Smooth muscle cell (in vitro differentiated cells): ENCODE data around the gene KRT9. TPM values are rescaled to one million over a fixed set of nuclear protein-coding genes. Genes with fewer than 3 reads are reported as not detected.

Experiments used
- DNase-seq: peaks from one replicate; lab custom pipeline; 2025; ENCODE audit not compliant: unreplicated experiment; lab: John Stamatoyannopoulos, UW
- H2AFZ ChIP-seq: fragments of 200-600 bp; sonication (generic); 2 replicates; pipeline ENCODE4 v1.6.0; 2016; ENCODE audit warnings: antibody characterized with exemption, low read depth, mild to moderate bottlenecking
- H3F3A ChIP-seq: fragments of 200-600 bp; sonication (generic); 2 replicates; pipeline ENCODE4 v1.6.0; 2017; ENCODE audit warnings: antibody characterized with exemption, low read depth
- H3K27ac ChIP-seq: fragments of 200-600 bp; sonication (generic); 2 replicates; pipeline ENCODE4 v1.5.1; 2016; ENCODE audit warnings: low read depth, mild to moderate bottlenecking
- H3K27me3 ChIP-seq: fragments of 200-600 bp; sonication (generic); 2 replicates; pipeline ENCODE4 v1.6.1; 2016; ENCODE audit warnings: low read depth, mild to moderate bottlenecking
- H3K36me3 ChIP-seq: fragments of 200-600 bp; sonication (generic); 2 replicates; pipeline ENCODE4 v1.5.1; 2016; ENCODE audit warnings: low read depth
- H3K4me1 ChIP-seq: fragments of 200-600 bp; sonication (generic); 2 replicates; pipeline ENCODE4 v1.5.1; 2016; ENCODE audit warnings: low read depth
- H3K4me2 ChIP-seq: fragments of 200-600 bp; sonication (generic); 2 replicates; pipeline ENCODE4 v1.6.0; 2016; ENCODE audit warnings: mild to moderate bottlenecking
- H3K4me3 ChIP-seq: fragments of 200-600 bp; sonication (generic); 2 replicates; pipeline ENCODE4 v1.5.1; 2016; ENCODE audit warnings: mild to moderate bottlenecking
- H3K79me2 ChIP-seq: fragments of 200-600 bp; sonication (generic); 2 replicates; pipeline ENCODE4 v1.6.0; 2016; ENCODE audit warnings: low read depth, mild to moderate bottlenecking
- H3K9ac ChIP-seq: fragments of 200-600 bp; sonication (generic); 2 replicates; pipeline ENCODE4 v1.6.0; 2016; ENCODE audit warnings: low read depth
- H3K9me3 ChIP-seq: fragments of 200-600 bp; sonication (generic); replicated peaks from 2 replicates; pipeline ENCODE4 v1.5.1; 2016; ENCODE audit warnings: low read depth
- H4K20me1 ChIP-seq: fragments of 200-600 bp; sonication (generic); 2 replicates; pipeline ENCODE4 v1.6.0; 2016; ENCODE audit warnings: low read depth
- WGBS: methylation state at CpG from one replicate; pipeline ENCODE4 v1.1.7; 2016; ENCODE audit warnings: low lambda C conversion rate; 5-methylcytosine and 5-hydroxymethylcytosine counted together
- polyA plus RNA-seq: library from polyadenylated mRNA; unstranded; fragments of >200 nt; fragmentation: Nextera tagmentation; extraction: Ambion mirVana; gene quantifications from 2 replicates; pipeline ENCODE4 v1.2.1, GENCODE V29; 2016
- total RNA-seq: library from RNA; depleted of rRNA; stranded (reverse); fragments of >200 nt; gene quantifications from 2 replicates; pipeline ENCODE4 v1.2.3, GENCODE V29; 2014
- TF ChIP-seq, protein P1 (sequence below): fragments of 200-600 bp; sonication (generic); IDR thresholded peaks from 2 replicates; pipeline ENCODE4 v1.5.1; 2017; ENCODE audit warnings: borderline replicate concordance, mild to moderate bottlenecking, antibody characterized with exemption; ENCODE audit not compliant: insufficient read depth, poor library complexity, severe bottlenecking

Gene KRT9
- total and polyA plus RNA-seq, 2 experiments from 2014 or later: 0.22 TPM; not detected in 1

DNA sequence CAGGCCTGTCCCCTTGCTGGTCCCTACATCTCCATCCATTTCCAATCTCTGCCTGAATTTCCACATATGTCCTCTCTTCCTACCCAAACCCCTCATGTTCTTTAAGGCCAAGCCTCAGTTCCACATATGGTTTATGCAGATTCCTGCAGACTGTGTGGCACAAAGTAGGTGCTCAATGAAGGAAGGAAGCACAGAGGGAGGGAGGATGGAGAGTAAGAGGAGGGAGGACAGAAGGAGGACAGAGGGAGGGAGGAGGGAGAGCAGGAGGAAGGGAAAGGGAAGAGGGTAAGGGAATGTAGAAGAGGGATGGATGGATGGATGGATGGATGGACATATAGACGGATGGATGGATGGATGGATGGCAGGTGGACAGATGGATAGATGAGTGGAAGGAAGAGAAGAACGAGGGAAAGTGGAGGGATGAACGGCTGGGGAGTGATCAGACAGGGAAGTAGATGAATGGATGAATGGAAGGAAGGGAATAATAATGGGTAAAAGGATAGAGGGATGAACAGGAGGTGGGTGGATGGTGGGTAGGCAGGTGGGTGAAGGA is 22.6 kb upstream of the KRT9 start:
- TF ChIP-seq, protein P1, sequence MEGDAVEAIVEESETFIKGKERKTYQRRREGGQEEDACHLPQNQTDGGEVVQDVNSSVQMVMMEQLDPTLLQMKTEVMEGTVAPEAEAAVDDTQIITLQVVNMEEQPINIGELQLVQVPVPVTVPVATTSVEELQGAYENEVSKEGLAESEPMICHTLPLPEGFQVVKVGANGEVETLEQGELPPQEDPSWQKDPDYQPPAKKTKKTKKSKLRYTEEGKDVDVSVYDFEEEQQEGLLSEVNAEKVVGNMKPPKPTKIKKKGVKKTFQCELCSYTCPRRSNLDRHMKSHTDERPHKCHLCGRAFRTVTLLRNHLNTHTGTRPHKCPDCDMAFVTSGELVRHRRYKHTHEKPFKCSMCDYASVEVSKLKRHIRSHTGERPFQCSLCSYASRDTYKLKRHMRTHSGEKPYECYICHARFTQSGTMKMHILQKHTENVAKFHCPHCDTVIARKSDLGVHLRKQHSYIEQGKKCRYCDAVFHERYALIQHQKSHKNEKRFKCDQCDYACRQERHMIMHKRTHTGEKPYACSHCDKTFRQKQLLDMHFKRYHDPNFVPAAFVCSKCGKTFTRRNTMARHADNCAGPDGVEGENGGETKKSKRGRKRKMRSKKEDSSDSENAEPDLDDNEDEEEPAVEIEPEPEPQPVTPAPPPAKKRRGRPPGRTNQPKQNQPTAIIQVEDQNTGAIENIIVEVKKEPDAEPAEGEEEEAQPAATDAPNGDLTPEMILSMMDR: no peak
- Histone ChIP-seq H3K9ac (no peak overlapping the region), H3F3A (no peaks in the 10 kb centered on the region), H3K4me2 (no peak overlapping the region), H3K36me3 (no peaks in the 10 kb centered on the region), H3K27ac (no peak overlapping the region), H4K20me1 (no peaks in the 10 kb centered on the region), H3K9me3 (no peaks in the 10 kb centered on the region), H3K4me3 (no peak overlapping the region), H3K27me3 (no peaks in the 10 kb centered on the region), H3K4me1 (no peaks in the 10 kb centered on the region), H3K79me2 (no peaks in the 10 kb centered on the region), H2AFZ (no peak overlapping the region)
- DNase-seq: no peak
- WGBS: 69% methylated on average over 3 of the region's 3 CpGs

DNA sequence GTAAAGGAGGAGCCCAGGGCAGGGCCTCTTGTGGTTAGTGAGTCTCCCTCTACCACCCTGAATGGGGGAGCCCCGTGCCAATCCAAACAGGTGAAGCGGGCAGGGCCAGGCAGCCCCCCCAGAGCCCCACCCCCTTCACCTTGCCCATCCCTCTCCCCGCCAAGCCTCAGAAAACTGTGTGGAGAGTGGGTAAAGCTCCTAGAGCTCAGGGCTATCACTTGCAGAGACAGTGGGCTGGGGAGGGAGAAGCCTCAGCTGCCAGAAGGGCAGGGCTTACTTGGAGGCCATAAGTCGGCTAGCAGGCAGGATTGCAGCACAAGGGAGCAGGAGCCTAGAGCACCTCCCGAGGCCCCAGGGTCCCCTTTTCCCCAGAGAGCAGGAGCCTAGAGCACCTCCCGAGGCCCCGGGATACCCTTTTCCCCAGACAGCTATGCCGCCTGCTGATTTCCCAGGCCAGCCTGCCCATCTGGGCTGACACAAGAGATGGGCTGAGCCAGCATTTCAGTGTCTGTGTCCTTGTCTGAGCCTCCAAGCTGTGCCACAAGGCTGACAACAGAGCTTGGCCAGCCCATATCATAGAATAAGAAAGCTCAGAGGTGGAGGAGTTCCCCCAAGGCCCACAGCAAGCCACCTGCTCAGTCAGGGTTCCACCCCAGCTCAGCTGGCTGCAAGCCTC is 21.6 kb upstream of the KRT9 start:
- H3K27me3 ChIP-seq: no peaks in the 10 kb centered on the region
- DNase-seq: no peak
- H3K9me3 ChIP-seq: no peaks in the 10 kb centered on the region
- no peaks in the 10 kb centered on the region for H3K36me3 ChIP-seq
- H3K9ac ChIP-seq: no peak overlapping the region
- no peak overlapping the region for H2AFZ ChIP-seq
- WGBS: 81% methylated on average over 8 of the region's 8 CpGs
- H4K20me1 ChIP-seq: no peaks in the 10 kb centered on the region
- H3F3A ChIP-seq: no peaks in the 10 kb centered on the region
- no peak overlapping the region for H3K27ac ChIP-seq
- H3K4me1 ChIP-seq: no peaks in the 10 kb centered on the region
- H3K79me2 ChIP-seq: no peaks in the 10 kb centered on the region
- TF ChIP-seq, protein P1: no peak
- H3K4me2 ChIP-seq: no peak overlapping the region
- H3K4me3 ChIP-seq: no peak overlapping the region

DNA sequence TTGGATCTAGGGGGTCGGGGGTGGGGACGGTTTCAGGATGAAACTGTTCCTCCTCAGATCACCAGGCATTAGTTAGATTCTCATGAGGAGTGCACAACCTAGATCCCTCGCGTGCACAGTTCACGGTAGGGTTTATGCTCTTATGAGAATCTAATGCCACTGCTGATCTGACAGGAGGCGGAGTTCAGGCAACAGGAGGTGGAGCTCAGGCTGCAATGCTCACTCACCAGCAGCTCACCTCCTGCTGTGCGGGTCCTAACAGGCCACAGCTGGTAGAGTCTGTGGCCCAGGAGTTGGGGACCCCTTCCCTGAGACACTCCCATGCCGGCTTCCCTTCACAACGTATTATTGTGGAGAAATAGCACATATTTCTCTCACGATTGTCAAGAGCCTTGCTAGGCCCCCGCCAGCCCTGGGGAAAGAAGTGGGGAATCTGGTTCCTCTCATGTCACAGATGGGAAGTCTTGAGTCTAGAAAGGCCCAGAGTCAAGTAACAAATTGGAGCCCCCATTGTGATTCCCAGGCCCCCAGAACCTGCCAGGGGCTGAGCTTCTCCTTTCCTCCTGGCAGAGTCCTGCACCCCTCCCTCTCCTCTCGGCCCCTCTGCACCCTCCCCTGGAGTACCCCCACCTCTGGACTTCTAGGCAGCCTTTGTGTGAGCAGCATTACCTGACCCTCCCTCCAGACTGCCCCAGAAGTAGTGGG is 20.9 kb upstream of the KRT9 start:
- Histone ChIP-seq H3K9ac (no peak overlapping the region), H3K27me3 (no peaks in the 10 kb centered on the region), H4K20me1 (no peaks in the 10 kb centered on the region), H3K4me1 (no peaks in the 10 kb centered on the region), H3K79me2 (no peaks in the 10 kb centered on the region), H3K4me3 (no peak overlapping the region), H3K4me2 (no peak overlapping the region), H2AFZ (no peak overlapping the region), H3K9me3 (no peaks in the 10 kb centered on the region), H3K36me3 (no peaks in the 10 kb centered on the region), H3F3A (no peaks in the 10 kb centered on the region), H3K27ac (no peak overlapping the region)
- 87% methylated on average over 11 of the region's 12 CpGs for WGBS
- no peak for DNase-seq
- TF ChIP-seq, protein P1: no peak

DNA sequence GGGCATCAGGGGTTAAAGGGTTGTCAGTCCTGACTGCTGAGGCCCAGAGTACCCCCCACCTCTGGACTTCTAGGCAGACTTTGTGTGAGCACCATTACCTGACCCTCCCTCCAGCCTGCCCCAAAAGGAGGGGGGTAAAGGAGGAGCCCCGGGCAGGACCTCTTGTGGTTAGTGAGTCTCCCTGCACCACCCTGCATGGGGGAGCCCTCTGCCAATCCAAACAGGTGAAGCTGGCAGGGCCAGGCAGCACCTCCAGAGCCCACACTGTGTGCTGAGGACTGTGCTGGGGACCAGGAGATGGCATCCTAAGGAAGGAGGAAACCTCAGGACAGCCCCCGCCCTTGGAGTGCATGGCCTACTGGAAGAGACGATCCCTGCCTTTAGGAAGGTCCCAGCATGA is 17.4 kb upstream of the KRT9 start:
- 85% methylated on average over 3 of the region's 3 CpGs for WGBS

More for the DNA sequence above, 17.4 kb upstream of the KRT9 start:
- Histone ChIP-seq H3K27ac (no peak overlapping the region), H2AFZ (no peak overlapping the region), H3K4me3 (no peak overlapping the region), H3K4me1 (no peaks in the 10 kb centered on the region), H3K27me3 (no peaks in the 10 kb centered on the region), H4K20me1 (no peaks in the 10 kb centered on the region), H3K9me3 (no peaks in the 10 kb centered on the region), H3K79me2 (no peaks in the 10 kb centered on the region), H3K4me2 (no peak overlapping the region), H3K9ac (no peak overlapping the region), H3F3A (no peaks in the 10 kb centered on the region), H3K36me3 (no peaks in the 10 kb centered on the region)
- DNase-seq: no peak
- TF ChIP-seq, protein P1: no peak
